Prostate gland (tissue), 2 donors: ENCODE measurements around the gene TANGO6.

Experiments used
- POLR2A ChIP-seq: fragments of 450-650 bp; IDR thresholded peaks from one replicate; pipeline ENCODE4 v1.6.1; 2016; ENCODE audit warnings: antibody characterized with exemption, mild to moderate bottlenecking
- POLR2AphosphoS5 ChIP-seq: sonication (generic); formaldehyde crosslinking; IDR thresholded peaks from one replicate; pipeline ENCODE4 v1.6.1; 2017; ENCODE audit warnings: antibody characterized with exemption
- TF ChIP-seq, protein P1 (sequence below), 4 experiments: fragments of 200-600 bp in 2 of 4; fragments of 450-650 bp in 2 of 4; sonication (generic) in 2 of 4; IDR thresholded peaks; 1 replicate in 3 of 4; 2 replicates in 1 of 4; pipeline ENCODE4 v1.5.1; 2016 to 2019; ENCODE audit warnings: antibody characterized with exemption in 4 of 4, mild to moderate bottlenecking in 2 of 4, moderate library complexity in 2 of 4

DNA sequence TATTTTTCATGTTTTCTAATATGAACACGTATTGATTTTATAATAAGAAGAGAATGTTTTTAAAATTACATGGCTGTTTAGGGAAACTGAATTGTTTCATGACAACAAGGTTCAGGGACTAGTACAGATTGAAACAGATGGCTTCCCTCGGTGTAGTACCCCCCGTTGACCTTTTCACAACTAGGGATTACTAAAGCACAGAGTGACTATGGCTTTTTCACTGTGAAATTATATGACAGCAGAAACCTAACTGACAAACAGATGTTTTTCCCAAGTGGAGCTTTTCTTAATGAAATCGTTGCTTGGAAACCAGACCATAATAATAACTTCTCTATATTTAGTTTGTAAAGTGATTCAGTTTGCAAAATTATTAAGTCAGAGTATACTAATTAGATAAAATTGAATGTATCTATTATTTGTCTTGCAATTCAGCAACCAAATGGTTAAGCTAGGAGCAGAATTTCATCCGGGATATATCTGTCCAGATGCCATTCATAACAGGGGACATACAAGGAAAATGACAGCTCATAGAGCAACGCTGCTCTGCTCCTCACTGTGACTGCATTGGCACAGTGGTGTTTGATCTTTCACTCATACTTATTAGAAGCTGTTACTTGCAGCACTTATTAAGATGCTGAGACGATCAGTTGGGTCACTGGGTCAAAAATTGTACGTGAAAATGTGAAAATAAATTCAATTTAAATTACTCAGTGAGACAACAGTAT lies 111.7 kb downstream of the TANGO6 start:
- TF ChIP-seq, protein P1, sequence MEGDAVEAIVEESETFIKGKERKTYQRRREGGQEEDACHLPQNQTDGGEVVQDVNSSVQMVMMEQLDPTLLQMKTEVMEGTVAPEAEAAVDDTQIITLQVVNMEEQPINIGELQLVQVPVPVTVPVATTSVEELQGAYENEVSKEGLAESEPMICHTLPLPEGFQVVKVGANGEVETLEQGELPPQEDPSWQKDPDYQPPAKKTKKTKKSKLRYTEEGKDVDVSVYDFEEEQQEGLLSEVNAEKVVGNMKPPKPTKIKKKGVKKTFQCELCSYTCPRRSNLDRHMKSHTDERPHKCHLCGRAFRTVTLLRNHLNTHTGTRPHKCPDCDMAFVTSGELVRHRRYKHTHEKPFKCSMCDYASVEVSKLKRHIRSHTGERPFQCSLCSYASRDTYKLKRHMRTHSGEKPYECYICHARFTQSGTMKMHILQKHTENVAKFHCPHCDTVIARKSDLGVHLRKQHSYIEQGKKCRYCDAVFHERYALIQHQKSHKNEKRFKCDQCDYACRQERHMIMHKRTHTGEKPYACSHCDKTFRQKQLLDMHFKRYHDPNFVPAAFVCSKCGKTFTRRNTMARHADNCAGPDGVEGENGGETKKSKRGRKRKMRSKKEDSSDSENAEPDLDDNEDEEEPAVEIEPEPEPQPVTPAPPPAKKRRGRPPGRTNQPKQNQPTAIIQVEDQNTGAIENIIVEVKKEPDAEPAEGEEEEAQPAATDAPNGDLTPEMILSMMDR (IDR thresholded peaks at IDR 0.05), result no peak
- TF ChIP-seq POLR2AphosphoS5 (no peak), POLR2A (no peak)
